GM21528 (cell line): ENCODE results near the gene C6orf163.
A peak's percentile ranks its signal among the peaks of the same experiment; 100 is the strongest.

Experiments used
- ATAC-seq: cut with Tn5 transposase; IDR thresholded peaks from one replicate; pipeline ENCODE4 v1.9.1; 2021; ENCODE audit warnings: mild to moderate bottlenecking, moderate library complexity; ENCODE audit not compliant: unreplicated experiment, low FRiP score

C6orf163 gene

DNA sequence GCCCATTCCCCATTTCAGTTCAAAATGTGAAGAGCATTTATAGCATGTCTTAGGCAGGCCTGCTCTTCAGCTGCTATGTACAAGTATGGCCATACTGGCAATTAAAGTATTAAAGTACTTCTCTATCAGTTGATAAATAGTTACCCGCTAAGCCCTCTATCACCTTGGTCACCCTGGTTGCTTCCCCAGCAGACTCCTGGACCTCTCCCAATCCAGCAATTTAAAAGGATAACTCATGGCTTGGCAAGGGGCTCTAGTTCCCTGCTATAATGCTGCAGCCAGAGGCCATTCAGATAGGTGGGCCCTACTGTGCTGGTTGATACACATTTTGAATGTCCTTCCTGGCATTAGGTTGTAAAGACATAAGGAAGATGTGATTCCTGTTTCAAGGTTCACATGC is 7.0 kb downstream of the C6orf163 start:
- no peak for ATAC-seq

DNA sequence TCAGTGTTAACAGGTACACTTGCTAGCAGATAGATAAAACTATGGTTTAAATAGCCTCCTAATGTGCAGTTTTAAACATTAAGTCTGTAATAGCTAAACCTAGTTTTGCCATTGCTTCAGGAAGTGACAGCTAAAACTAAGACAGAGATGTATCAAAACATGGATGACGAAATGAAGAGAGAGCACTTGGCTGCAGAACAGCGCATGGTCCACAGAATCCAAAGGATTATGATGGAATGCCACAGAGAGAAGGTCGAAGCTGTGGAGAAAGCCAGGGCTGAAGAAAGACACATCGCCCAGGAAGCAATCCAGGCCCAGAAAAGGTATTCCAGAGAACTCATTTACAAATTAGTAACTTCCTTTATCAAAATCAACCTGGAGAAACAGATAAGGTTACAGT is 11.6 kb downstream of the C6orf163 start:
- no peak for ATAC-seq

DNA sequence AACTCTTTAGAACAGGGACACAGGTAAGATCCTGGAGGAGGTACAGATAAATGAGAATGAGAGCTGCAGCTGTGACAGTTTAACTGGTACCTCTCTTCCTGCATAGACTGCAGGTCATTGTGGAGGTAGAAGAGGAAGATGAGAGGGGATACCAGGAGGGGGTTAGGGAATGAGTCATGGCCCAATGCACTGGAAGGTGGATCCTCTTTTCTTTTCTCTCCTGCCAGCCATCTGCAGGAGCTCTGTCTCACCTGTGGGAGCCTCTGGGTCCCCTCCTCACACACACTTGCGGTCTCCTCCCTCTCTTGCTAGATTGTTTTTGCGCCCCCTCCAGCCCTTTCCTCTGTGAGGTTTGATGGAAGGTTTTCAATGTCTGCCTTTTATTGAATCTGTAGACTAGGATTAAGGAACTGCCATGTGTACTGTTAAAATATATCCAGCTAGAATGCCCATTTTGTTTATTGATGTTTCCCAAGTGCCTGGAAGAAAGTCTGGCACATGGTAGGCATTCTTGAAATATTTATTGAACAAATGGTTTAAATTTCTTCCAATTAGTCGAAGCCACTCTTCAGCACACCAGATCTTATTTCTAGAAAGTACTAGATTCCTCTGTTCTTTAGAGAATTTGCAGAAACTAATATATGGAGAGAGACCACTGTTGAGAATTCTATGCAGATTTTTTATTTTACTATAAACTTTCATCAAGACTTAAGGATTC is 13.0 kb downstream of the C6orf163 start:
- no peak for ATAC-seq

DNA sequence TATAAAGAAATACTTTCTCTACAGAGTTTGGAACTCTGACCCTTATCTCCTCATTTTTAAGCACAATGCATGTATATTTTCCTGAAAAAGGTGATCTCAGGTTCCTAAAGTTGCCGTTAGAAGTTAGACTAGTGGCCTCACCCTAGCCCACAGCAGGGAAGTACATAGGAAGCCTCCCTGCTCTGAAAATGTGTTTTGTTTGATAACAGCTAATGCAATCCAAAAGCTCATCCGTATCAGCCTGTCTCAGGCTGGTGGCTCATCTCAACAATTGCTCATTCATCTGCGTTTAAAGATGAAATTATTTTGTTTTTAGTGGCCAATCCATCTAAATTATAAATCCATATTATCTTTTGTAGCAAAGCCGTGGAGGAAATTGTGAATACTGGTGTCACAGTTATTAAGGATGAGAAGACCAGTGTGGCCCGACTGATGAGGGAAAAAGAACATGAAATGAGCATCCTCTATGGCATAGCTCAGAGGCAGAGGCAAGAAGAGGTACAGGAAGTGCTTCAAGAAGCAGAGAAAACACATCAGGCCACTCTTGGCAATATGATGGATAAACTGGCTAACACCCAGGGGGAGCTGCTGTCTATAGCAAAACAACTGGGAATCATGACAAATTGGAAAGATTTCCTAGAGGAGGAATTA is 20.1 kb downstream of the C6orf163 start:
- no peak for ATAC-seq

DNA sequence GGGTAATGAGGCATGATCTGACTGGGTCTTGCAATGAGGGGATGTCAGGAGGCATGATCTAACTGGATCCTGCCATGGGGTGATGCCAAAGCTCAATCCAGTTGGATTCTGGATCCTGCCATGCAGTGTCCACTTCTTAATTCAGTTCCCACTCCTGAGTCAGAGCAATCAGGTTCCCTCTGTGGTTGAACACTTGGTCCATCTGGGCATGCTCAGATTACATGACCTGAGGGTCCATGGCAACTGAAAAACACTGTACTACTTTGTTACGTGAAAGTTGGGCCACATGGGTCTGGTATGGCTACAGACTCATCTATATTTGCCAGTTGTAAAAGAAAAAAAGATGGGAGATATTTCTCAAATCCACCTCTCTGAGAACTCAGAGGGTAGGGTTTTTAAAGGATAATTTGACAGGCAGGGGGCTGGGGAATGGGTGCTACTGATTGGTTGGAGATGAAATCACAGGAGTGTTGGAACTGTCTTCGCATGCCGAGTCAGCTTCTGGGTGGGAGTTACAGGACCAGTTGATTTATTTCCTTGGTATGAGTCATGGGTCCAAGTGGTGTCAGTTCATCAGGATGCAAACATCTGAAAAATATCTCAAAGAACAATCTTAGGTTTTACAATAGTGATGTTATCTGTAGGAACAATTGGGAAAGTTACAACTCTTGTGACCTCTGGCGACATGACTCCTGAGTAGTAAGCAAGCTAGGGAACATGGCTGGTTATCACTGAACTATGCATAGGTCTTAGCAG is 21.6 kb downstream of the C6orf163 start:
- no peak for ATAC-seq

DNA sequence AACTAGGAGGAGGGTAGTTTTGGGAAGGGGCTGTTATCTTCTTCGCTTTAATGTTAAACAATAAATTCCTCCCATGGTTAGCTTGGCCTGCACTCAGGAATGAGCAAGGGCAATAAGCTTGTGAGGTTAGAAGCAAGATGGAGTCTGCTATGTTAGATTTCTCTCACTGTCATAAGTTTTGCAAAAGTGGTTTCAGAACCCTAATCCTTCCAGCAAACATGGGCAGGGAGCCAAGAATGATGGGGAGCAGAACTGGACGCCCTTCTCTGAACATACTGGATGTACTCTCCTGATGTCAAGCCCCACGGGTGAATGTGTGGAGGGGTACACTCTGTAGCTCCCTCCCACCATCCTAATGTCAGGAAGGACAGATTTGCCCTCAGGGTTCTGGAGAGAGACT is 22.3 kb downstream of the C6orf163 start:
- ATAC-seq: no peak

DNA sequence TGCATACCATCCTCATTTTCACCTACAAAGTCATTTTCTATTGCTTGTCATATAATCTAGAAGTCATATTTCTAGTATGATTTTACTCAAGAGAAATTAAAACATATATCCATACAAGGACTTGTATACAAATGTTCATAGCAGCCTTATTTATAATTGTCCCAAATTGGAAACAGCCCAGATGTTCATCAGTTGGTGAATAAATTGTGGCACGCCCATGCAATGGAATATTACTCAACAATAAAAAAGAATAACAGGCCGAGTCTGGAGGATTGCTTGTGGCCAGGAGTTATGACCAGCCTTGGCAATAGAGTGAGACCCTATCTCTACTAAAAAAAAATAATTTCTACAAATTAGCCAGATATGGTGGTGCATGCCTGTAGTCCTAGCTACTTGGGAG is 28.8 kb downstream of the C6orf163 start:
- no peak for ATAC-seq

DNA sequence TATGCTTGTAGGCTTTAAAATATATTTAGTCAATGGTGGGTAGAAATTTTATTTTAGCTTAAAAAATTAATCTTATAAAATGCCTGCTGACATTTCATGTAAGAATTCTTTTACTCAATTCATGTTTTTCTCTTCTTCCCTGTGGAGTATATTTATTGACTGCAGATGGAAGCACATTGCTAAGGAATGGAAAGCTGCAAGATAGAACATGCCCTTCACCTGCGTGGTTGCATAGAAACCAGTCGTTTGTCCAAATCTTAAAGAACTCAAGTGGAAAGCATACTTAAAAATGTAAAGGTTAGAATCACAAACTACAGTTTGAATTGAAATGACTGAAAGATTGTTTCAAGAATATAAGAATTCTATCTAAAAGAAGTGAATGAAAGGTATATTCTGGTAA is 30.7 kb downstream of the C6orf163 start:
- ATAC-seq: no peak

DNA sequence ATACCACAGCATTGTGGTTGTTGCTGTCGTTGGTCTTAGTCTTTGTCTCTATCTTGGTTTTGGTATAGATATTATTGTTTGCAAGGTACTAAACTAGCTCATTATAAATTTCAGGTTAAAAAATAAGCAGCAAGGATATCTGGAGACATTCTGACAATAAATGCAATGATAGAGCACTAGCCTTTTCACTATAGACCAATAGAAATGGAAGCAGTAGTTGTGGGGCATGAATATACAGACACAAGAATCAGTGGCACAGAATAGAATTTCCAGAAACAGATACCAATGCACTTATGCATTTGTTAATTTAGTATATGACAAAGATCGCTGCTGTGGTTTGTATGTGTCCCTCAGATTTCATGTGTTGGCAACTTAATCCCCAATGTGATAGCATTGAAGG is 32.0 kb downstream of the C6orf163 start:
- no peak for ATAC-seq

DNA sequence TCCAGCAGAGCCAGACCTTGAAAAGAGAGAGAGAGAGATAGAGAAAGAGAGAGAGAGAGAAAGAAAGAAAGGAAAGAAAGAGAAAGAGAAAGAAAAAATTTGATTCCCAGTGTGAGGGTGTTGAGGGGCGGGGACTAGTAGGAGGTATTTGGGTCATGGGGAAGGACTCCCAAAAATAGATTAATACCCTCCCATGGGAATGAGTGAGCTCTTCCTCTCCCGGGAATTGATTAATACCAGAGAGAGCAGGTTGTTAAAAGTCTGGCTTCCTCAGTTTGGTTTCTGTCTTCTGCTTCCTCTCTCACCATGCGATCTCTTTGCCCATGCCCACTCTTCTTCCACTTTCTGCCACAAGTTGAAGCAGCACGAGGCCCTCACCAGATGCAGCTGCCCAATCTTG is 34.3 kb downstream of the C6orf163 start:
- no peak for ATAC-seq

DNA sequence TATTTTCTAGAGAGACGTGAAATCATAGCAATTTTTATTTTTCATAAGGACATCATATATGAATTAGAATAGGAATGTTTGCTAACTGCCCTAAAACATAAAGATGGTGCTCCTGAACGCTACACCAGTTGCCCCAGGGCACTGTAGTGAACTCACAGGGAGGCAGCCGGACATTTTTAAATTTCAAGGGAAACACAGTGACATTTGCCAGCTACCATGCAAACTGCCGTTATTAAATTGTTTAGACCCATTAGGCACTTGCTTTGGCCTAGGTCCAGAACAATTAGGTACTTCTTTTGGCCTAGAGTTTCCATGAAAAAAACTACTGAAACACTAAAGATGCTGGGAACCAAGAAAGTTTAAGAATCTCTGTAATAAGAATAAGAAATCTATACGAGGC is 38.2 kb downstream of the C6orf163 start:
- ATAC-seq: no peak

DNA sequence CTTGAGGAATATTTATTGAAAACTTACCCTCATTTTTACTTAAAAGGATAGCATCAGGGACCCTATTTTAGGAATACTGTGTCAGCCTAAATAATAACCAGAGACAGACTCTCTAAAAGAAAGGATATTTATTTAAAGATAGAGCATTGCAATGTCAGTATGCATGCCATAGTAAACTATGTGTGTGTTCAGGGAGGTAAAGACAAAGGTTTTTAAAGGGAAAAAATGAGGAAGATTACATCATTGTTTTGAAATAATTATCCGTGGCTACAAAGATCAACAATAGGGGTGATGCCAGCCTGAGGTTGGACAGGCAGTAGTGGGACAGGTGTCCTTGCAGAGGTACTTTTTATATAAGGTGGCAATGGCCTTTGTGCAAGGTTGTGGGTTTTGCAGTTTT is 39.4 kb downstream of the C6orf163 start:
- no peak for ATAC-seq

DNA sequence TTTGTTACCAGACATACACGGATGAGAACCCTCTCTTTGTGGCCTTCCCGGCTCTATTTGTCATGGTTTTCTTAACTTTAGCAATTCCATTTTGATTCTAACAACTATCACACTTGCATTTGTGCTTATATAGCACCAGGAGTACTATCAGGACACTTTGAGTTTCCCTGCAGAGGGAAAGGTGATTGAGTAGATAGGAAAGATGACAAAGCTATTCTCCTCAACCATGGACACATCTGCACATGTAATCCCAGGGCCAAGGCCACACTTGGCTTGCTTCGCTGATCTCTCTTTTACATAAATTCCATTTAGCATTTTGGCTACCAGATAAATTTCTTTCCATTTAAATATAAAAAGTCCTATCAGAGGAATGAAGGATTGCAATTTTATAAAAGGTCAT is 39.8 kb downstream of the C6orf163 start:
- no peak for ATAC-seq

DNA sequence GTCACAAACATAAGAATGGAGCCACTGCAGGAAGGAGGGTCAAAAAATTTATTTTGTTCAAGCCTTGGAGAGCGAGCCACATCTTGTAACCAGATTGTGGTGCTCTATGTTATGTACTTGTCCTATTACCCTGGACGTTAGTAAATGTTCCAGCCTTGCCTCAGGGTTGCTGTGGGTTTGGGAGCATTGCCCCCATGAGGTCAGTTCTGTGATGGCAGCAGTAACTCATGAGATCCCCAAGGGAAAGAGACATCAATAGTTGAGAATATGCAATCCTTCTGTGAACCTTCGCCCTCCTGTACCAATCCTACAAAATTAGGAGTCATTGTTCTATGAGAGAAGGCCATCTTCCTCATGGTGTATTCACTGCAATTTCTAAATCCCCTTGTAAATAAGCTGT is 46.7 kb downstream of the C6orf163 start:
- ATAC-seq: no peak

DNA sequence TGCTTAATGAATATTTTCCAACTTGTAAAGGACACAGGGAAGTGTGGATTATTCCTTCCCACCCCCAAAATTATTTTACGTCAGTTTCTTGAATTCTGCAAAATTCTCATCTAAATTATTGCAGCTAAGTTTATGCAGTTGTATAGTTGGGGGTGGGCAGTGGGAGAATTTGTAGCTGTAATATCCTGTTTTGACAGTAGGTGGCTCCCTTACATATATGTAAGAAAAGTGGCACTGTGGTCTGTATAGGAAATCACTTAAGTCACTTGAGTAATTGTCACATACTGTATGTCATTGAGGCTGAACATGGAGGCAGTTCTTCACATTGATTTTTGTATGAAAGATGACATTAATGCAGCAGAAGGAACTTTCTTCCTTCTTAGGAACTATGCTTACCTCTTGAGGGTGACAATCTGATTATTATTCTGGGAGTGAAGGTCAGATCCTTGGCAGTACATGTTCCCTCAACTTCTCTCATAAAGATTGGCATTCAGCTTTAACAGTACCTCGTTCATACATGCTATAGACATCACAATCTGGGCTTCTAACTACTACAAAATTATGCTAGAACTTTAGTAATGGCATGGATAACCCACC is 48.5 kb downstream of the C6orf163 start:
- peak; percentile 74 for ATAC-seq

DNA sequence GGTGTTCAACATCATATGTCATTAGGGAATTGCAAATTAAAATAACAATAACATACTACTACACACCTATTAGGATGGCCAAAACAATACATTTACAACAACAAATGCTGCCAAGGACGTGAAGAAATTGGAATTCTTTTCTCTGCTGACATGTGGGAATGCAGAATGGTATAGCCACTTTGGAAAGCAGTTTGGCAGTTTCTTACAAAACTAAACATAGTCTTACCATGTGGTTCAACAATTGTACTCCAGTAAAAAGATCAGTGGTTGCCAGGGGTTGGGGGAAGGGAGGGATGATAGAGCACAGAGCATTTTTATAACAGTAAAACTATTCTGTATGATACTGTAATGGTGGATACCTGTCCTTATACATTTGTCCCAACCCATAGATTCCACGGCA is 50.8 kb downstream of the C6orf163 start:
- ATAC-seq: no peak

DNA sequence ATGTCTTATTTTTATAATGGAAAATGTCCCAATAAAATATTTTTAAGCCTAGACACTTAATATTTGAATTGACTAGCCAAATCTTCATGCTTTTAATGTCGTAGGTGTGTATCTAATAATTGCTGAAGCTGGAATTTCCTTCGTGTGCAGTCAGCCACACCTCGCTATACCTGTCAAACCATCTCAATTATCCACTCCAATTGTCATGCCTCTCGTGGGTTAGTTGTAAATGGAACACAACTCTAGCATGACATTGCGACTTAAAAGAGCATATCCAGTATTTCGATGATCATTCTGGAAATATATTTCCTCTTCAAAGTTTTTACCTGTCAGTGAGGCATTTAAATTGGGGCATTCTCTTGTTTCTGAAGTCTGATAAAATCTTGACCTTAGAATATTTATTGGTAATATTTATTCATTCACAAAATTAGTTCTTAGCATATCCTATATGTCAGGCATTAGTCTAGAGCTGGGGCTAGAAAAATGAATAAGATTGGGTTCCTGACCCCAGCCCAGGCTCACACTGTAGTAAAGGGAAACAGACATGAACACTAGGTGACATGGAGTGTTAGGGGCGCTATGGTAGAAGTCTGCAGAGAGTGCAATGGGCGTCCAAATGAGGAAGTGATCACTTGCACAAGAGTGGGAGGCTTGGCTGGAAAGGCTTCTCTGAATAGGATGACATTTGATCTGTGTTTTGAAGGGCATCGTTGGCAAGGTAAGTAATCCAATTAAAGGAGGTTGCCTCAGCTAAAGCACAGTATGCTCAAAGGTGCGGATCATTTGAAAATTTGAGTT is 52.2 kb downstream of the C6orf163 start:
- ATAC-seq: no peak

DNA sequence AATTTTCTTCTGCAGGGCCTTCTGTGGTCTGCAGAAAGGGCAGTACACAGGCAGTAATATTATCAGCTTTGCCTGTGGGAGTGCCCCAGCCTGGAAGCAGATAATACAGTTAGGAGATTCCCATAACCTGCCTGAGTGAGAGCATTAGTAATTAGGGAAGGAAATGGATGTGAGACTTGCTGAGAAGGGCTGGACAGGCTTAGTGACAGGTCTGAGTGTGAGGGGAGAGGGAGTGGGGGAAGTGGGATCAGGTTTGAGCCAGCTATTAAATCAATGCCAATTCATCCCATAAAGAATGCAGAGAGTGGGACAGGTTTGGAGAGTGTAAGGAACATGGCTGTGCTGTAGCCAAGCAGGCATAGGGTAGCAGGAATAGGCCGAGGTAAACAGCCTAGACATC is 53.0 kb downstream of the C6orf163 start:
- no peak for ATAC-seq

DNA sequence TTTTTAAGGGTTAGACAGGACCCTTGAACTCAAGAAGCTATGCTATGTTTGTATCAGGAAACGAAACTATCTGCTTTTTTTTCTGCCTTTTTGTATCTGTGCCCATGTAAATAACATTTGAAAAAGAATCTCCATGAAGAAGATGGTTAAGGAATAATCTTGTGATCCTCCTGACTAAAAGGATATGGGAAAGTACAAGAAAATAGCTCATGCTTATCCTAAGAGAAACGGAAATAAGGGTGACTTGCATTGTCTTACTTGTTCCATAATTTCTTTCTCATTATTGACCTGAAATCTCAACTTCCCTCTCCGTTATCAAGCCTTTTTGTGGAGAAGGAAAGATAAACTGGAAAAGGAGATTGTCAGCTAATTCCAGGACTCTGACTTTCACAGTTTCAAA is 57.2 kb downstream of the C6orf163 start:
- ATAC-seq: no peak

DNA sequence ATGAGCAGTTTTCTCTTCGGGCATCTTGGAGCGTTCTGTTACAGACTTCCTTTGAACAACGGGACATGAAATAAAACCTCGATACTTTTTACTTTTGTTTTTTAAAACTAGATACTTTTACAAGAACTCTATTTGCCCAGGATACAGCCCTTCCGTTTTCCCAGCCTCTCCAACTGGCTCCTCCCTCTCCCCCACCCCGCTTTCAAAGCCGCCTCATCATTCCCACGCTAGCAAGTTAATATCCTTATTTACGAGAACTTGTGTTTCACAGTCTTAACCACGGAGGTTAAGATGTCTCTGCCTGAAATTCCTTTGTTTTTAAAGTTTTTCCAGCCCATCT is 62.9 kb downstream of the C6orf163 start:
- peak; percentile 23 for ATAC-seq
